ENCODE measurements around the gene NFE2L1. TPM values are rescaled to one million over a fixed set of nuclear protein-coding genes. Genes with fewer than 3 reads are reported as not detected.
"Not testable (repeated sequence)": the region's sequence is repeated elsewhere in the genome, so short reads cannot be mapped to it uniquely, and the experiment has no call there.

The NFE2L1 gene, protein sequence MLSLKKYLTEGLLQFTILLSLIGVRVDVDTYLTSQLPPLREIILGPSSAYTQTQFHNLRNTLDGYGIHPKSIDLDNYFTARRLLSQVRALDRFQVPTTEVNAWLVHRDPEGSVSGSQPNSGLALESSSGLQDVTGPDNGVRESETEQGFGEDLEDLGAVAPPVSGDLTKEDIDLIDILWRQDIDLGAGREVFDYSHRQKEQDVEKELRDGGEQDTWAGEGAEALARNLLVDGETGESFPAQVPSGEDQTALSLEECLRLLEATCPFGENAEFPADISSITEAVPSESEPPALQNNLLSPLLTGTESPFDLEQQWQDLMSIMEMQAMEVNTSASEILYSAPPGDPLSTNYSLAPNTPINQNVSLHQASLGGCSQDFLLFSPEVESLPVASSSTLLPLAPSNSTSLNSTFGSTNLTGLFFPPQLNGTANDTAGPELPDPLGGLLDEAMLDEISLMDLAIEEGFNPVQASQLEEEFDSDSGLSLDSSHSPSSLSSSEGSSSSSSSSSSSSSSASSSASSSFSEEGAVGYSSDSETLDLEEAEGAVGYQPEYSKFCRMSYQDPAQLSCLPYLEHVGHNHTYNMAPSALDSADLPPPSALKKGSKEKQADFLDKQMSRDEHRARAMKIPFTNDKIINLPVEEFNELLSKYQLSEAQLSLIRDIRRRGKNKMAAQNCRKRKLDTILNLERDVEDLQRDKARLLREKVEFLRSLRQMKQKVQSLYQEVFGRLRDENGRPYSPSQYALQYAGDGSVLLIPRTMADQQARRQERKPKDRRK
- 127 and 141 TPM in 2 replicates for total RNA-seq

DNA sequence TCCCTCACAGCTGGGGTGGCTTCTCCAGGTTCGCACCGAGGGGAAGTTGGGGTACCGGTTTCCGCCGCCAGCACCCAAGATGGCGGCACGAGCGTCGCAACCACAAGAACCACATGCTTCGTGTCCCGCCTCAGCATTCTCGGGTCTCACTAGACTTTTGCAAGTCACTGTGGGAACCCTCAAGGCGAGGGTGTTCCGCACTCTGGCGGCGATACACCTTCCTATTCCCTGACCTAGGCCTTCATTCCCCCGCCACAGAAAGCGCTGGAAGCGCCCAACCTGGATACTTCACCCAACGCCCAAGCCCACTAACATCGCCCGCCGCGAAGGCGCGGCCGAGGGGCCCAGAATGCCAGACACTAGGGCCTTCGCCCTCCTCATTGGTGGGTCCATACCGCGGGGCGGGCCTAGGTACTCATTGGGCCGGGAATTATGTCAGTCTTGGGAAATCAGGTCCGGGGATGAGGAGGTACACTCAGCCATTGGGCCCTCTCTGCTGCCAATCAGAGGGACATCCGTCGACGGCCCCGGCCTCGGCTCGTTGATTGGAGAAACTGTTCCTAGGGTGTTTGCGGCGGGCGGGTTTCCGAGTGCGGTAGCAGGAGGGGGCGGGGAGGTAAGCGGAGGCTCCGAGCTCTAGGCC, at the start of gene NFE2L1:
Gene NFE2L1, plus strand, starts transcription at position 619 of the 643 bp plus-strand sequence. CDS start 2,760 bp downstream, outside the sequence.
- TF ChIP-seq, protein P1, sequence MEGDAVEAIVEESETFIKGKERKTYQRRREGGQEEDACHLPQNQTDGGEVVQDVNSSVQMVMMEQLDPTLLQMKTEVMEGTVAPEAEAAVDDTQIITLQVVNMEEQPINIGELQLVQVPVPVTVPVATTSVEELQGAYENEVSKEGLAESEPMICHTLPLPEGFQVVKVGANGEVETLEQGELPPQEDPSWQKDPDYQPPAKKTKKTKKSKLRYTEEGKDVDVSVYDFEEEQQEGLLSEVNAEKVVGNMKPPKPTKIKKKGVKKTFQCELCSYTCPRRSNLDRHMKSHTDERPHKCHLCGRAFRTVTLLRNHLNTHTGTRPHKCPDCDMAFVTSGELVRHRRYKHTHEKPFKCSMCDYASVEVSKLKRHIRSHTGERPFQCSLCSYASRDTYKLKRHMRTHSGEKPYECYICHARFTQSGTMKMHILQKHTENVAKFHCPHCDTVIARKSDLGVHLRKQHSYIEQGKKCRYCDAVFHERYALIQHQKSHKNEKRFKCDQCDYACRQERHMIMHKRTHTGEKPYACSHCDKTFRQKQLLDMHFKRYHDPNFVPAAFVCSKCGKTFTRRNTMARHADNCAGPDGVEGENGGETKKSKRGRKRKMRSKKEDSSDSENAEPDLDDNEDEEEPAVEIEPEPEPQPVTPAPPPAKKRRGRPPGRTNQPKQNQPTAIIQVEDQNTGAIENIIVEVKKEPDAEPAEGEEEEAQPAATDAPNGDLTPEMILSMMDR (IDR thresholded peaks at IDR 0.05), result no peak
- peaks cover 45% of the 10 kb centered on the region for H3K36me3 Mint-ChIP-seq (ENCODE audit: low read depth)
- DNase-seq (peak; percentile 89), ATAC-seq (ENCODE audit: low read depth) (peak; percentile 94)
- peak within 1 kb of the TSS; percentile 100 for H3K27ac Mint-ChIP-seq
- intact Hi-C loops (cut with micrococcal nuclease), result loop anchor here (1.0 to 5.0 kb wide), 9 partner anchors 11 to 1144 kb away; partner anchors contain the start of genes ATP5MC1, CBX1, COPZ2 and PNPO
- H3K4me3 Mint-ChIP-seq, result peak within 1 kb of the TSS; percentile 97
- CTCF ChIA-PET, result interaction anchor here (1.2 to 3.5 kb wide), 5 partner anchors 11 to 65 kb away, joined by 3 to 10 read pairs (median 8); no protein-coding TSS in a partner anchor
- POLR2A ChIA-PET, result interaction anchor here (0.6 to 4.8 kb wide), 27 partner anchors 9 to 861 kb away, joined by 3 to 83 read pairs (median 5); partner anchors contain the start of genes ATP5MC1, CBX1, CDK5RAP3 and COPZ2
- peaks cover 62% of the 10 kb centered on the region for H3K4me1 Mint-ChIP-seq
- no peaks in the 10 kb centered on the region for H3K9me3 Mint-ChIP-seq
- no peaks in the 10 kb centered on the region for H3K27me3 Mint-ChIP-seq

DNA sequence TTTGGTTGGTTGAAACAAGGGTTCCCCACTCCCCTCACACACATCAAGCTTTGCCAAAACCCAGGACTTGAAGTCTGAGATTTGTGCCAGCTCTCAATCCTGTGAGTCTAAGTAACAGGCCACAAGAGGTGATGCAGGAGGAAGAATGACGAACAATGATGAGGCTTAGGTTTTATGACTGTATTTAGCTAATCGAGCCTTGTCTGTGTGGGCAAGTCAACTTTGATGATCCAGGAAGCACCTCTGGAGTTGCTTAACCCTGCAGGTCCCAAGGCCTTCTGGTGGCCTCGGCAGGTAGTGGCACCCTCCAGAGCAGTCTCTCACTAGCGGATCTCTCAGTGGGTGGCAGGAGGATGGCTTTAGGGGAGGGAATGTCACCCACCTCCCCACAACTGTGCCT, 48.6 kb upstream of the NFE2L1 start:
- DNase-seq (no peak), ATAC-seq (ENCODE audit: low read depth) (no peak)
- ChIA-PET POLR2A (no interaction called here), CTCF (interaction anchor here (0.6 to 1.0 kb wide), 2 partner anchors 21 to 27 kb away, joined by 3 read pairs; no protein-coding TSS in a partner anchor)
- H3K9me3 Mint-ChIP-seq, result no peaks in the 10 kb centered on the region
- intact Hi-C loops (cut with micrococcal nuclease), result no loop called here
- peaks cover 4% of the 10 kb centered on the region for H3K4me1 Mint-ChIP-seq
- no peak overlapping the region for H3K4me3 Mint-ChIP-seq
- no peaks in the 10 kb centered on the region for H3K27me3 Mint-ChIP-seq
- H3K36me3 Mint-ChIP-seq (ENCODE audit: low read depth), result no peaks in the 10 kb centered on the region
- no peak overlapping the region for H3K27ac Mint-ChIP-seq
- TF ChIP-seq, protein P1 (IDR thresholded peaks at IDR 0.05), result no peak

DNA sequence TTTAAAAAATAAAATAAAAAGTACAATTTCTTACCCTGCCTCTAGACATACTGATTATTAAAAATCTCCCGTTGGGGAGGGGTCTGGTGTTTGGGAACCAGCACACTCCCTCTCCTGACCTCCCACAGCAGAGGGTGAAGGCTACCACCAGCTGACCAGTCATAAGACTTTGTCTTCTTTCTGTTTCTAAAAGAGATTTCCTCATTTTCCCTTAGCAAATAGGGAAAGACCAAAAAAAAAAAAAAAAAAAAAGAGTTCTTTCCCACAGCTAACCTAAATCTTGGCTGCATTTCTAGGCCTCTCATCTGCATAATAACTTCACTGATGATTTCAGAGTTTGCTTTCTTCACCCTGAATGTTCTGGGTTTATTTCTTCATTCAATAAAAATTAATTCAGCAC, 47.0 kb upstream of the NFE2L1 start:
- CTCF ChIA-PET, result no interaction called here
- H3K27ac Mint-ChIP-seq, result no peak overlapping the region

DNA sequence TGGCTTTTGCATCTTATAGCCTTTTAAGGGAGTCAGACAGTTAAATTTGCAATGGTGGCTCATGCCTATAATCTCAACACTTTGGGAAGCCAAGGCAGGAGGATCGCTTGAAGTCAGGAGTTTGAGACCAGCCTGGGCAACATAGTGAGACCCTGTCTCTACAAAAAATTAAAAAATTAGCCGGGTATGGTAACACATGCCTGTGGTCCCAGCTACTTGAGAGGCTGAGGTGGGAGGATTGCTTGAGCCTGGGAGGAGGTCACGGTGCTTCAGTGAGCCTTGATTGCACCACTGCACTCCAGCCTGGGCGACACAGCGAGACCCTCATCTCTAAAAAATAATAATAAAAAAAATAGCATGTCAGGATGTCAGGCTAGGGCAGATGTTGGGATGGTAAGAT, 46.5 kb upstream of the NFE2L1 start:
- POLR2A ChIA-PET; CTCF ChIA-PET; ATAC-seq (ENCODE audit: low read depth); DNase-seq; H3K4me3 Mint-ChIP-seq; H3K27me3 Mint-ChIP-seq; H3K36me3 Mint-ChIP-seq (ENCODE audit: low read depth); intact Hi-C loops (cut with micrococcal nuclease); H3K9me3 Mint-ChIP-seq; H3K4me1 Mint-ChIP-seq; H3K27ac Mint-ChIP-seq: not testable (repeated sequence)

More for the DNA sequence above, 47.0 kb upstream of the NFE2L1 start:
- DNase-seq, result no peak
- ATAC-seq (ENCODE audit: low read depth), result no peak
- no peaks in the 10 kb centered on the region for H3K36me3 Mint-ChIP-seq (ENCODE audit: low read depth)
- POLR2A ChIA-PET, result no interaction called here
- TF ChIP-seq, protein P1 (IDR thresholded peaks at IDR 0.05), result no peak
- intact Hi-C loops (cut with micrococcal nuclease), result no loop called here
- H3K4me3 Mint-ChIP-seq, result no peak overlapping the region
- peaks cover 4% of the 10 kb centered on the region for H3K4me1 Mint-ChIP-seq
- H3K27me3 Mint-ChIP-seq, result peaks cover 2% of the 10 kb centered on the region
- no peaks in the 10 kb centered on the region for H3K9me3 Mint-ChIP-seq

DNA sequence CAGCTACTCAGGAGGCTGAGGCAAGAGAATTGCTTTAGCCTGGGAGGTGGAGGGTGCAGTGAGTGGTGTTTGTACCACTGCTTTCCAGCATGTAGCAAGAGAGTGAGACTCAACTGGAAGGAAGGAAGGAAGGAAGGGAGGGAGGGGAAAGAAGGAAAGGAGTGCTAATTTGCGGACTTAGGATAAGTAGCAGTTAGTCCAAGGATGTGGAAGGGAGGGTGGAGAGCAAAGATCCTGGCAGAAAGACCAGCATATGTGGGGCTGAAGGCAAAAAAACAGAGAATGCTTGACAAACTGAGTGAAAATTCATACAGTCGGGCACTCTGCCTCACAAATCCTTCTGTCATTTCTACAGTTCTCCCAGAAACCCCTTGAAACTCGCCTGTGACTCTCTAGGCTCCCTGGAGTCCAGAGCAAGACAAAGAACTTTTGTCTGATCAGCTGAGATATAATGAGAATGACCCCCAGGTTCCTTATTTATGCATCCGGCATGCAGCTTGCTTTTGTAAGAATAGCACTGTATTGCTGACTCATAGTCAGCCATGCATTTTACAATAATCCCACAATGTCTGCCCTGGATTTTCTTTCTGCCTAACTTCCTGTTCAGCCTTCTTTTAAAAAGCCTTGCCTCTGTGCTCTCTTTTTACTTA, 45.8 kb upstream of the NFE2L1 start:
- TF ChIP-seq, protein P1 (IDR thresholded peaks at IDR 0.05), result no peak
- Mint-ChIP-seq H3K9me3 (no peaks in the 10 kb centered on the region), H3K27me3 (peaks cover 5% of the 10 kb centered on the region), H3K36me3 (ENCODE audit: low read depth) (no peaks in the 10 kb centered on the region), H3K27ac (no peak overlapping the region), H3K4me3 (no peak overlapping the region), H3K4me1 (peaks cover 4% of the 10 kb centered on the region)
- POLR2A ChIA-PET, result interaction anchor here (0.7 to 1.3 kb wide), 3 partner anchors 9 to 90 kb away, joined by 3 to 5 read pairs (median 4); no protein-coding TSS in a partner anchor
- DNase-seq (no peak), ATAC-seq (ENCODE audit: low read depth) (peak; percentile 56)
- intact Hi-C loops (cut with micrococcal nuclease), result no loop called here
- CTCF ChIA-PET, result interaction anchor here (0.6 kb wide), 1 partner anchor 23 kb away, joined by 3 read pairs; no protein-coding TSS in a partner anchor

All from activated B cell treated with CpG ODN at 0.5 μM for 24 hours (primary cell).